Measurements from ENCODE around the gene ALOX15B.
"Not testable (repeated sequence)": the region's sequence is repeated elsewhere in the genome, so short reads cannot be mapped to it uniquely, and the experiment has no call there.

The ALOX15B gene

DNA sequence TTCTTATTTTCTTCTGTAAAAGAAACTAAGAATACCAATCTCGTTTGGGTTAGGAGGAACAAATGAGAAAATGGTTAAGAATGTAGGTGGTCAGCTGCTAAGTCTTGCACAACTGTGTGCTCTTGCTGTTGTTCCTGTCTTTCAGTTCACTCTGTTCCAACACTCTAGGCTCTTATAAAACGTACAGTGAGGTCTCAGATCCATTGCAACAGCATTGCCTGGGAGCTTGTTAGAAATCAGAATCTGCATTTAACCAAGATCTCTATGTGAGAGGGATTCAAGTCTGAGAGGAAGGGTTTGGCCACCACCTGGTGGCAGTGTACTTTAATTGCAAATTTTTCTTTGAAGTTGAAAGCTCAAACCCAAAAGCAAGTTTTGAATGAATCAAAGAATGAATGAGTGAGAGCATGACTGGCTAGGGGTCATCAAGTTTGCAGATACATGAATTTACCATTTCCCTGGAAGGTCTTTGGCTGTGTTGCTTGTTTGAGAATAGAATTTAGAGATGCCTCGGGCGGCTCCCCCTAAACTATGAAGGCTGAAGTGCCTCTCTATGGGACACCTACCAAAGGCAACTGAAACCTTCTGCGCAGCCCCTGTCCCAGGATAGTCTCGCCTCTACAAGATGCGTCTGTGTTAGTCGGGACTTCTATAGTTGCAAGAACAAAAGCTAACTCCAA, 2.5 kb downstream of the ALOX15B start:
- peak; percentile 54 for DNase-seq (ENCODE audit: low spot score)

DNA sequence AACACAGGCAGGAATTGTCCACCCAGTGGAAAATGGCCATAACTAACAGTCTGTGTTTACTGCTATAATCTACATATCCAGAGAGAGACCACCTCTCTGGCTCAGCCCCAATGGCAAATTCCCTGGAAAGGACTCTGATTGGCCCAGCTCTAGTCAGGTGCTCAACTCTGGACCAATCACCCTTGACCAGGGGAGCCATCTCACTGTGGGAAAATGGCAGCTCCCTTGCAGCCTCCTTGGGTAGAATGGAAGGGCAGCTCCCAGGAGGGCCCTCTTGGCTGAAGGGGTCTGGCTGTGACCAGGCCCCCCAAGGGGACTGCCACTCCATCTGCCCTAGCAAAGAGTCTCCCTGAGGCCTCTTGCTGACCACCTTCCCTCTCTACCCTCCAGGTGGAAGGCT, 3.1 kb downstream of the ALOX15B start:
- DNase-seq (ENCODE audit: low spot score), result no peak

DNA sequence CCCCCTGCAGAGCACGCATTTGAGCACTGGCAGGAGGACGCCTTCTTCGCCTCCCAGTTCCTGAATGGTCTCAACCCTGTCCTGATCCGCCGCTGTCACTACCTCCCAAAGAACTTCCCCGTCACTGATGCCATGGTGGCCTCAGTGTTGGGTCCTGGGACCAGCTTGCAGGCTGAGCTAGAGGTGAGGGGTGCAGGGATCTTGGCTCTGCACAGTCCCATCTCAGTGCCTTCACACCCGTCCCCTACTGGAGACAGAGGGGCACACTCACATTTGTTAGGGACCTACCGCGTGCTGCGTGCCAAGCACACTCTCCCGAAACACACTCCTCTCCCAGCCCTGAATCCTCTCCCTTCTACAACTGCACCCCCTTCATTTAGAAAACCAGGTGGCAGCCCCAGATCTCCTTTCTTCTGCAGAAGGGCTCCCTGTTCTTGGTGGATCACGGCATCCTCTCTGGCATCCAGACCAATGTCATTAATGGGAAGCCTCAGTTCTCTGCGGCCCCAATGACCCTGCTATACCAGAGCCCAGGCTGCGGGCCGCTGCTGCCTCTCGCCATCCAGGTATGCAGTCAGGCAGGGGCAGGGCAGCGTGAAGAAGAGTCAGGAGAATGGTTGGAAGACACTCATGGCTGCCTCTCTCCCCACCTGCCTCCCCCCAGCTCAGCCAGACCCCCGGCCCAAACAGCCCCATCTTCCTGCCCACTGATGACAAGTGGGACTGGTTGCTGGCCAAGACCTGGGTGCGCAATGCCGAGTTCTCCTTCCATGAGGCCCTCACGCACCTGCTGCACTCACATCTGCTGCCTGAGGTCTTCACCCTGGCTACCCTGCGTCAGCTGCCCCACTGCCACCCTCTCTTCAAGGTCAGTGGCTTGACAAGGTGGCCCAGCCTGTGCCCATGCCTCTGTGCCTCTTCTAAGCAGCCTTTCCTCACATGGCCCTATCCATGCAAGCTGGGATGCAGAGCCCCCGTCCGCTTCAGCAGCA, 6.3 kb downstream of the ALOX15B start:
- DNase-seq (ENCODE audit: low spot score), result no peak

DNA sequence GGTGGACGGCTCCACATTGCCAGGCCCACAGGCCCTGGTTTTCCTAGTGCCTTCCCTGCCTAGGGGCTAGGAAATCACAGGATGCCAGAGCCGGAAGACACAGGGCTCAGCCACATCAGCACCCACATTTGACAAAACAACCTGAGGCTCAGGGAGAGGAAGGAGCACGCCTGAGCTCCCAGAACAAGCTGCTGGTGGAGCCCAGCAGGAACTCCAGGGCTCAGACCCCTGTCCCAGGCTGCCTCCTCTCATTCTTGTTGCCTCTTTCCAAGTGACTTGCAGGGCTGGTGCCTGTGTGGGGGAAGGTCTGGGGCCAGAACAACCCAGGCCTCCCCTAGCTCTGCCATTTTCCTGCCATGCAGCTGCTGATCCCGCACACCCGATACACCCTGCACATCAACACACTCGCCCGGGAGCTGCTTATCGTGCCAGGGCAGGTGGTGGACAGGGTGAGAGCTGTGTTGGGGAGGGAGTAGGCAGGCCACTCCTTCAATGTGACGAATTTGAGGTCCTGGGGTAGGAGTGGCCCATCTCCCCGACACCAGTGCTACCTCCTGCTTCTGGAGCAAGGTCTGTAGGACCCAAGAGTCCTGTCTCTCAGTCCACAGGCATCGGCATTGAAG, 7.6 kb downstream of the ALOX15B start:
- DNase-seq (ENCODE audit: low spot score), result no peak

DNA sequence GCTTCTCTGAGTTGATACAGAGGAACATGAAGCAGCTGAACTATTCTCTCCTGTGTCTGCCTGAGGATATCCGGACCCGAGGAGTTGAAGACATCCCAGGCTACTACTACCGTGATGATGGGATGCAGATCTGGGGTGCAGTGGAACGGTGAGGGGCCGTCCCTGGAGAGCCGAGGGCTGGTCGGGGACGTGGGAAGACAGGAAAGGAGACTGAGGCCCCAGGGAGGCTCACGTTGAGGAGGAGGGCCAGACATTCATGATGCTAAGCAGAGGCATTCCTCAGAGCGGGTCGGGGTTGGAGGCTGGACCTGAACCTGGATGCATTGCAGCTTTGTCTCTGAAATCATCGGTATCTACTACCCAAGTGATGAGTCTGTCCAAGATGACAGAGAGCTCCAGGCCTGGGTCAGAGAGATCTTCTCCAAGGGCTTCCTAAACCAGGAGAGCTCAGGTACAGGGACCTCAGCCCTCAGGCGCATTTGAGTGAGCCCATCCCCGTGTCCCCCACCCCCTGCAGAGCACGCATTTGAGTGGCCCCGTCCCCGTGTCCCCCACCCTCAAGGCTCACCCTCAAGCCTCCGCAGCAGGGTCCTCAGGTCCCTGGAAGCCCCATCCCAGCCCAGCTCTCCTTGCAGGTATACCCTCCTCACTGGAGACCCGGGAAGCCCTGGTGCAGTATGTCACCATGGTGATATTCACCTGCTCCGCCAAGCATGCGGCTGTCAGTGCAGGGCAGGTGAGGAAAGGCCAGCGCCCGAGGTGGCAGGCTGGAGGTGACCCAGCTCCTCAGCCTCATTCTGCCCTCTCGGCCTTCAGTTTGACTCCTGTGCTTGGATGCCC, 8.3 kb downstream of the ALOX15B start:
- no peak for DNase-seq (ENCODE audit: low spot score)

DNA sequence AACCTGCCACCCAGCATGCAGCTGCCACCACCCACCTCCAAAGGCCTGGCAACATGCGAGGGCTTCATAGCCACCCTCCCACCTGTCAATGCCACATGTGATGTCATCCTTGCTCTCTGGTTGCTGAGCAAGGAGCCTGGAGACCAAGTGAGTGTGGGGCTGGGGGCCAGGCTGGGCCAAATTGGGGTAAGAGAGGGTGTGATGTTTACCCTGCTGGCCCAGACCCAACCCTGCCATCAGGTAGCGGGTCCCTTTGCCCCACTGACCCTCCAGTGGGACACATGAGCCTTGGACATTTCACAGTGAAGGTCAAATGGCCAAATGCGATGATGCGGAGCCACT, 8.9 kb downstream of the ALOX15B start:
- no peak for DNase-seq (ENCODE audit: low spot score)

GRCh38 chr17:8048236-8048635, 9.4 kb downstream of the ALOX15B start:
- DNase-seq (ENCODE audit: low spot score), result no peak

GRCh38 chr17:8048736-8049135, 9.9 kb downstream of the ALOX15B start:
- no peak for DNase-seq (ENCODE audit: low spot score)

DNA sequence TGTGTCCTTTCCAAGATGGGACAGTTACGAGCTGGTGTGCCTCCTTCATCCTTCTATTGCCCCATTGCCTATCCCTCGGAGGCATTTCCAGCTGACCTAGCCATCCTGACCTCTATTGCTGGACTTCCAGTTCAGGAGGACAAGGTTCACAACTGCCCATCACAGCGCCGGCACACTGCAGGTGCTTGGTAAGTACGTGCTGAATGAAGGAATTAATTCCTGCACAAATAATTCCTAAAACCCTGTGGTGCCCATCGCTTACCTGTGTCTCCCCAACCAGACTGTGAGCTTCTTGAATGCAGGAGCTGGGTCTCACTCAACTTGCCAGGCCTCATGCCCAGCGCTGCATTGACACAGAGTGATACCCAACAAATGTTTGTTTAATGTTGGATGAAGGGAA, 13.0 kb downstream of the ALOX15B start:
- no peak for DNase-seq (ENCODE audit: low spot score)

DNA sequence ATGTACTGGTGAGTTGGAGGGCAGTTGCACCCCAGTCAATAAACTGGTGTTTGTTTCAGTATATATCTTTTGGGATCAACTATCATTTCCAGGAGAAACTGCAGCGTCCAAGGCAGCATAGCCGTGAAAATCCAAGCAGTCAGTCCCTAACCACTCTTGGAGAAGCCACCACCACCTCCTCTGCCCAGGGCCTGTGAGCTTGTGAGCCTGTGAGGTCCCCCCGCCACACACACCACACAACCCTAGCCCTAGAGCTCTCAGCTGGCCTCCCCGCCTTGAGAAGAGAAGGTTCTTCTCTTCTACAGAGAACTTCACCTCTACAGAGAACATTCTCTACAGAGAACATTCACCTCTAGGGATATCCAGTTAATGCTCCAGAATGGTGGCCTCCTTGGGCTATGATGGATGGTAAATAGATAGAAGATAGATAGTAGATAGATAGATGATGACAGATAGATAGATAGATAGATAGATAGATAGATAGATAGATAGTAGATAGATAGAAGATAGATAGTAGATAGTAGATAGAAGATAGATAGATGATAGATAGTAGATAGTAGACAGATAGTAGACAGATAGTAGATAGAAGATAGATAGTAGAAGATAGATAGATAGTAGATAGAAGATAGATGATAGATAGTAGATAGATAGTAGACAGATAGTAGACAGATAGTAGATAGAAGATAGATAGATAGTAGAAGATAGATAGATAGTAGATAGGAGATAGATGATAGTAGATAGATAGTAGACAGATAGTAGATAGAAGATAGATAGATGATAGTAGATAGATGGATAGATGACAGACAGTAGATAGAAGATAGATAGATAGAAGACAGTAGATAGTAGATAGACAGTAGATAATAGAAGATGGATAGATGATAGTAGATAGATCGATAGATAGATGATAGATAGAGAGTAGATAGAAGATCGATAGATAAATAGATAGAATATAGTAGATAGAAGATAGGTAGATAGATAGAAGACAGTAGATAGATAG, 13.7 kb downstream of the ALOX15B start:
- no peak for DNase-seq (ENCODE audit: low spot score)

DNA sequence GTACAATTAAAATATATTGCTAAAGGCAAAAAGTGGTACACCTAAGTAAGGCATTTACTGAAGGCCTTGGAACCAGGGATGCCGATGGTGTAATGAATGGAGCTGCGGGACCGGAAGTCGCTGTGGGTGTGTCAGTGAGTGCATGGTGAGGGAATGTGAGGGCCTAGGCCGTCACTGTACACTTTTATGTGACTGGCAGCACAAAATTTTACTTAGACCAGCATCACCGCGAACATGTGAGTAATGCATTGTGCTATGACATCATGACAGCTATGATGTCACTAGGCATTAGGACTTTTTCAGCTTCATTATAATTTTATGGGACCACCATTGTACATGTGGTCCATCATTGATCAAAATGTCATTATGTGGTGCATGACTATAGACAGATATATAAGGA, 14.7 kb downstream of the ALOX15B start:
- DNase-seq (ENCODE audit: low spot score), result no peak

GRCh38 chr17:8055851-8056231, 17.0 kb downstream of the ALOX15B start:
- no peak for DNase-seq (ENCODE audit: low spot score)

- DNase-seq (ENCODE audit: low spot score), result no peak
These were observed 17.5 kb downstream of the ALOX15B start for GRCh38 chr17:8056232-8056975.

DNA sequence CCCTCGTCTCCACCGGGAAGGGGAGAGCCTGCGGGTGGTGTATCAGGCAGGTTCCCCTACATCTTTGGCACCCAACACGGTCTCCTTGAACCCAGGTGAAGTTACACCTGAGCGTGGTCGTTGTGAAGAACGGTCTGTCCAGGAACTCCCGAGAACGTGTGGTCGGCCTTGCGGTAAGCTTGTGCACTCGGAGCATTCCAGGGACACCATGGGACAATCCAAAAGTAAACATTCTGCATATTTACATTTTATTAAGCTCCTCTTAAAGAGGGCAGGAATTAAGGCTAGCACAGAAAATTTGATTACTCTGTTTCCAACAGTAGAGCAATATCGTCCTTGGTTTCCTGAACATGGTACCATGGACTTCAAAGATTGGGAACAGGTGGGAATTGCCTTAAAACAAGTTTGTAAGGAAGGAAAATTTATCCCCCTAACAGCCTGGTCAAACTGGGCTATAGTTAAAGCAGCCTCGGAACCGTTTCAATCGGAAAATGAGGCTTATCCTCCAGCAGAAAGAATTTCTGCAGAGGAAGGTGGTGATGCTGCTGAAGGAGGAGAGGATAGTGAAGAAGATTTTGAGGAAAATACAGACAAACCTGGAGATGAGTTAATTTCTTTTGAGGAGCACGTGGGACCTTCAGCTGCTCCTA, 18.2 kb downstream of the ALOX15B start:
- DNase-seq (ENCODE audit: low spot score), result no peak

DNA sequence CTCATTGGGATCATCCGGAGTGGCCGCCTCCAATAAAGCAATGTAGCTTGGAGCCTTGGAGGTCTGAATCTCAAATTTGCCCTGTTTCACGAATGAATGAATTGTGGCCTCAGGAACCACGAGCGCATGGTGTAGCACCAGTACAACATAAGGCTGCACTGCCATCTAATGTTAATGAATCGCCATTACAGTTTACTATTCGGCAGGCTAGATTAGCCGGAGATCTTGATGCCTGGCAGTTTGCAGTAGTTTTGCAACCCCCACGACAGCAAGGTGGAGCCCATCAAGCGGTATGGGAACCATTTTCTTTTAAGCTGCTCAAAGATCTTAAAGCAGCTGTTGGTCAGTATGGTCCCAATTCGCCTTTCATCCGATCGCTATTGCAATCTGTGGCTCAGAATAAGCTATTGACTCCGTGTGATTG, 18.8 kb downstream of the ALOX15B start:
- DNase-seq (ENCODE audit: low spot score), result peak; percentile 85

- no peak for DNase-seq (ENCODE audit: low spot score)
These were observed 20.3 kb downstream of the ALOX15B start for GRCh38 chr17:8059131-8059530.

DNA sequence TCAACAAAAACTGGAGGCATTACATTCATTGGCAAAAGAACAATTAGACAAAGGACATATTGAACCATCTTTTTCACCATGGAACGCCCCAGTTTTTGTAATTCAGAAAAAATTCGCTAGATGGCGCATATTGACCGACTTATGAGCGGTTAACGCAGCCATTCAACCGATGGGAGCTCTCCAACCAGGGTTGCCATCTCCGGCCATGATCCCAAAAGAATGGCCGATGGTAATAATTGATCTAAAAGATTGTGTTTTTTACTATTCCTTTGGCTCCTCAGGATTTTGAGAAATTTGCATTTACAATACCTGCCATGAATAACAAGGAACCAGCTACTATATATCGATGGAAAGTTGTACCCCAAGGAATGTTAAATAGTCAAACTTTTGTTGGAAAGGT, 21.4 kb downstream of the ALOX15B start:
- peak; percentile 79 for DNase-seq (ENCODE audit: low spot score)

- not testable (repeated sequence) for DNase-seq (ENCODE audit: low spot score)
These were observed 23.0 kb downstream of the ALOX15B start for GRCh38 chr17:8061851-8062250.

GRCh38 chr17:8062435-8062806, 23.6 kb downstream of the ALOX15B start:
- DNase-seq (ENCODE audit: low spot score), result peak; percentile 45
